B cell (primary cell): ENCODE measurements around the gene ZNF329. TPM values are rescaled to one million over a fixed set of nuclear protein-coding genes. Genes with fewer than 3 reads are reported as not detected.

ENCODE experiments used
- ATAC-seq: fragments of 200-7000 bp; cut with Tn5 transposase; one replicate; pipeline ENCODE4 v1.10.0; 2021; ENCODE audit warnings: low read depth, mild to moderate bottlenecking, moderate number of reproducible peaks, moderate library complexity
- CTCF ChIA-PET: fragments of 350-600 bp; sonication (Branson Sonifier 250); formaldehyde crosslinking; loops from one replicate; lab custom pipeline; 2021; ENCODE audit warnings: antibody characterized with exemption, inconsistent platforms; lab: Charles Lee
- POLR2A ChIA-PET: fragments of 350-600 bp; sonication (Branson Sonifier 250); formaldehyde crosslinking; loops from one replicate; lab custom pipeline; 2021; ENCODE audit warnings: antibody characterized with exemption; lab: Charles Lee
- DNase-seq: peaks from one replicate; pipeline ENCODE4 v3.0.0; 2013
- H2AFZ ChIP-seq: 2 replicates; pipeline ENCODE4 v1.6.1; 2012; ENCODE audit warnings: mild to moderate bottlenecking, low read depth, low read length; ENCODE audit not compliant: insufficient read depth, poor library complexity, severe bottlenecking
- H3K27ac ChIP-seq, 2 donors: 1 replicate in 1 of 2; 2 replicates in 1 of 2; pipeline ENCODE4 v1.5.1; 2012 to 2013; ENCODE audit warnings: low read length in 2 of 2, mild to moderate bottlenecking in 2 of 2, moderate library complexity in 1 of 2
- H3K27me3 ChIP-seq, 4 experiments: fragments of 200-600 bp in 1 of 4; sonication (generic) in 1 of 4; replicated peaks in 1 of 4; 1 replicate in 2 of 4; 2 replicates in 2 of 4; pipeline versions ENCODE4 v1.6.1 to v1.7.0; 2013 to 2016; ENCODE audit warnings: low read length in 3 of 4, mild to moderate bottlenecking in 2 of 4, mixed read lengths in 1 of 4, moderate library complexity in 1 of 4; ENCODE audit not compliant: insufficient read depth in 4 of 4, control insufficient read depth in 3 of 4; ENCODE audit errors: control extremely low read depth in 1 of 4
- H3K36me3 ChIP-seq, 2 experiments: replicated peaks in 1 of 2; 1 replicate in 1 of 2; 2 replicates in 1 of 2; pipeline versions ENCODE4 v1.6.1 to v1.7.1; 2013; ENCODE audit warnings: low read length in 1 of 2; ENCODE audit not compliant: insufficient read depth in 2 of 2, control insufficient read depth in 1 of 2; ENCODE audit errors: control extremely low read depth in 1 of 2, extremely low read depth in 1 of 2
- H3K4me1 ChIP-seq, 2 donors: fragments of 200-600 bp in 1 of 2; sonication (generic) in 1 of 2; 1 replicate in 1 of 2; 2 replicates in 1 of 2; pipeline versions ENCODE4 v1.5.1 to v1.6.1; 2013 to 2017; ENCODE audit warnings: low read length in 2 of 2; ENCODE audit not compliant: control insufficient read depth in 2 of 2, insufficient read depth in 2 of 2
- H3K4me2 ChIP-seq: replicated peaks from 2 replicates; pipeline ENCODE3; 2012; ENCODE audit warnings: mild to moderate bottlenecking, low read depth, low read length; ENCODE audit not compliant: poor library complexity, severe bottlenecking
- H3K4me3 ChIP-seq, 5 experiments: fragments of 200-600 bp in 1 of 5; sonication (generic) in 1 of 5; 1 replicate in 3 of 5; 2 replicates in 2 of 5; pipeline versions ENCODE4 v1.5.1 to v1.7.0; 2011 to 2016; ENCODE audit warnings: low read length in 4 of 5, mild to moderate bottlenecking in 4 of 5, low read depth in 2 of 5, control low read depth in 1 of 5, moderate library complexity in 1 of 5; ENCODE audit not compliant: insufficient read depth in 1 of 5; ENCODE audit errors: control extremely low read depth in 1 of 5, extremely low read depth in 1 of 5
- H3K79me2 ChIP-seq: fragments of 200-600 bp; sonication (generic); one replicate; pipeline ENCODE4 v1.6.0; 2016; ENCODE audit warnings: low read length; ENCODE audit not compliant: control insufficient read depth, insufficient read depth
- H3K9ac ChIP-seq: fragments of 200-600 bp; sonication (generic); 2 replicates; pipeline ENCODE4 v1.6.1; 2017; ENCODE audit warnings: mild to moderate bottlenecking, low read length, moderate library complexity
- H3K9me3 ChIP-seq, 3 donors: one replicate each; pipeline versions ENCODE4 v1.6.1 to v1.7.1; 2013; ENCODE audit warnings: low read length in 2 of 3; ENCODE audit not compliant: control insufficient read depth in 2 of 3, insufficient read depth in 1 of 3; ENCODE audit errors: control extremely low read depth in 1 of 3
- H4K20me1 ChIP-seq: 2 replicates; pipeline ENCODE4 v1.6.0; 2012; ENCODE audit warnings: mild to moderate bottlenecking, low read length; ENCODE audit not compliant: insufficient read depth, control insufficient read depth, poor library complexity, severe bottlenecking
- H3K27ac Mint-ChIP-seq: one replicate; pipeline ENCODE4 v1.8.0; 2021; ENCODE audit warnings: mixed read lengths
- H3K27me3 Mint-ChIP-seq: one replicate; pipeline ENCODE4 v1.8.0; 2021; ENCODE audit warnings: mixed read lengths
- H3K4me1 Mint-ChIP-seq: one replicate; pipeline ENCODE4 v1.8.0; 2021; ENCODE audit warnings: mixed read lengths
- H3K4me3 Mint-ChIP-seq: one replicate; pipeline ENCODE4 v1.8.0; 2021; ENCODE audit warnings: mixed read lengths
- H3K9me3 Mint-ChIP-seq: one replicate; pipeline ENCODE4 v1.8.0; 2022; ENCODE audit warnings: mixed read lengths; ENCODE audit not compliant: insufficient read depth
- EZH2 ChIP-seq: IDR thresholded peaks from 2 replicates; pipeline ENCODE4 v1.6.1; 2012; ENCODE audit warnings: borderline replicate concordance, low read depth, mild to moderate bottlenecking, moderate library complexity, low read length; ENCODE audit not compliant: insufficient read depth, poor library complexity, severe bottlenecking
- WGBS: methylation state at CpG from one replicate; pipeline ENCODE4 v1.1.5; 2013; ENCODE audit warnings: missing lambda C conversion rate; ENCODE audit not compliant: insufficient coverage; 5-methylcytosine and 5-hydroxymethylcytosine counted together
- intact Hi-C: fragments of 100-400 bp; cut with micrococcal nuclease; formaldehyde crosslinking; loops from one replicate; pipeline ENCODE4 v1.10.0; 2022
- polyA plus RNA-seq: library from polyadenylated mRNA; depleted of rRNA; stranded (reverse); fragments of >200 nt; gene quantifications from 2 replicates; pipeline ENCODE4 v1.2.3, GENCODE V29; 2012
- total RNA-seq, 2 donors: library from RNA; stranded (reverse); fragments of 120-200 nt in 1 of 2; gene quantifications; 1 replicate in 1 of 2; 2 replicates in 1 of 2; pipeline versions ENCODE4 v1.2.3 to v1.2.4, GENCODE V29; 2013 to 2022
- TF ChIP-seq, protein P1 (sequence below): fragments of 200-600 bp; IDR thresholded peaks from one replicate; pipeline ENCODE4 v1.8.0; 2022; ENCODE audit warnings: antibody characterized with exemption, mild to moderate bottlenecking

ZNF329 gene
- total and polyA plus RNA-seq, 2 donors (not counting 1 experiment from before 2014, with no cell fraction given): 5.4 to 12.5 TPM

DNA sequence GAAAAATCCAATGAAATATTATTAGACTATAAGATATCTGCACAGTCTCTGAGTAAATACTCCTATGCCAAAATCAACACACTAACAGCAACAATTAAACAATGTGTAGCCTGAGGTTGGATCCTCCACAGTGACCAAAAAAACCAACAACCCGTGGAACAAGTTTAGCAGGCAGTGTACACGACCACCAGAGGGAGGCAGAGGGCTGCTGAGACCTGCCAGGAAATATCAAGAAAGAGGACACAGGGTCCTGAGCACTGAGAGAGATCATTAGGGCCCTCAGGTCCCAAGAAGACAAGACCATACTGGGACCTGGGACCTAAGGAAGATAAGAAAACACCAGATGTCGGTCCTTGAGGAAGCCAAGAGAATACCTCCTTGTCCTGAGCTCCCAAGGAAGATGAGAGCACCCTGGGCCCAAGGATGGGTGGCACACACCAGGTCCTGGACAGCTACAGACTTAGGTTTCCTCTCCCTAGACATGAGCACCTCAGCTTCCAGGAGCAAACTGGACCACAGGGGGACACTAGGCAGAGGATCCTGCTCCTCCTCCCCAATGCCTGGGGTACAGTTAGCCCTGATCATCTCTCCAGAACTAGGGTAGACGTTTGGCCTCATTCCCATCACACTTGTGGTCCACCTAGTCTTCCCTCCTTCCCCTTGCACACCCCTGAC is 31.4 kb upstream of the ZNF329 start:
- peak overlapping the region; percentile 0 to 100 (median 88) for H3K4me3 ChIP-seq

DNA sequence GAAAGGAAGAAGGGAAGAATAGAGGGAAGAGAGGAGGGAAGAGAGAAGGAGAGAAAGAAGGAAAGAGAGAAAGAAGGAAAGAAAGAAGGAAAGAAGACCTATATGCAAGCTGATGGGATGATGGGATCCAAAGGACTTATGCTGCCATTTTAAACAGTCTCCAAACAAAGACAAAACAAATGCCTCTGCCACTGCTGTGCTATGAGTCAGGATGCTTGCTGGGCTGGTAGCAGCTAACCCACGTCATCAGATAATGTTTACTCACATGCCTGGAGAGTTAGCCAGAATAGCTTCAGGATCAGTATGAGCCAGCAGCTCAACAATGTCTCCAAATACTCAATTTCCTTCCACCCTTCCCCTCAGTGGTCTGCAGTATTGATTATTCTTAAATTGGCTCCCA is 20.3 kb upstream of the ZNF329 start:
- no peaks in the 10 kb centered on the region for H4K20me1 ChIP-seq
- no peak overlapping the region for H3K4me2 ChIP-seq
- Mint-ChIP-seq H3K27me3 (peaks cover 5% of the 10 kb centered on the region), H3K27ac (no peak overlapping the region), H3K9me3 (peaks cover 20% of the 10 kb centered on the region), H3K4me3 (no peak overlapping the region), H3K4me1 (no peaks in the 10 kb centered on the region)
- DNase-seq: no peak
- no peak overlapping the region for H3K4me3 ChIP-seq
- POLR2A ChIA-PET: no interaction called here
- H3K9me3 ChIP-seq: peaks cover 8 to 81% (median 52%) of the 10 kb centered on the region in 3 donors
- H3K36me3 ChIP-seq: no peaks in the 10 kb centered on the region
- no peak overlapping the region for H2AFZ ChIP-seq
- H3K4me1 ChIP-seq: no peaks in the 10 kb centered on the region
- peaks cover 0 to 4% (median 0%) of the 10 kb centered on the region in 4 experiments for H3K27me3 ChIP-seq
- no peaks in the 10 kb centered on the region for H3K79me2 ChIP-seq
- CTCF ChIA-PET: interaction anchor here (0.8 kb wide), 1 partner anchor 13 kb away, joined by 4 read pairs; no protein-coding TSS in a partner anchor
- H3K9ac ChIP-seq: no peak overlapping the region
- ATAC-seq: no peak
- no peak for TF ChIP-seq EZH2
- TF ChIP-seq, protein P1, sequence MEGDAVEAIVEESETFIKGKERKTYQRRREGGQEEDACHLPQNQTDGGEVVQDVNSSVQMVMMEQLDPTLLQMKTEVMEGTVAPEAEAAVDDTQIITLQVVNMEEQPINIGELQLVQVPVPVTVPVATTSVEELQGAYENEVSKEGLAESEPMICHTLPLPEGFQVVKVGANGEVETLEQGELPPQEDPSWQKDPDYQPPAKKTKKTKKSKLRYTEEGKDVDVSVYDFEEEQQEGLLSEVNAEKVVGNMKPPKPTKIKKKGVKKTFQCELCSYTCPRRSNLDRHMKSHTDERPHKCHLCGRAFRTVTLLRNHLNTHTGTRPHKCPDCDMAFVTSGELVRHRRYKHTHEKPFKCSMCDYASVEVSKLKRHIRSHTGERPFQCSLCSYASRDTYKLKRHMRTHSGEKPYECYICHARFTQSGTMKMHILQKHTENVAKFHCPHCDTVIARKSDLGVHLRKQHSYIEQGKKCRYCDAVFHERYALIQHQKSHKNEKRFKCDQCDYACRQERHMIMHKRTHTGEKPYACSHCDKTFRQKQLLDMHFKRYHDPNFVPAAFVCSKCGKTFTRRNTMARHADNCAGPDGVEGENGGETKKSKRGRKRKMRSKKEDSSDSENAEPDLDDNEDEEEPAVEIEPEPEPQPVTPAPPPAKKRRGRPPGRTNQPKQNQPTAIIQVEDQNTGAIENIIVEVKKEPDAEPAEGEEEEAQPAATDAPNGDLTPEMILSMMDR: no peak
- intact Hi-C loops: no loop called here
- no peak overlapping the region for H3K27ac ChIP-seq
- 13% methylated on average over 1 of the region's 1 CpG for WGBS

More for the DNA sequence above, 31.4 kb upstream of the ZNF329 start:
- Histone ChIP-seq H3K4me2 (peak overlapping the region; percentile 81), H4K20me1 (no peaks in the 10 kb centered on the region), H3K79me2 (peaks cover 35% of the 10 kb centered on the region), H3K27me3 (no peaks in the 10 kb centered on the region), H3K9me3 (peaks cover 7 to 92% (median 67%) of the 10 kb centered on the region in 3 donors), H2AFZ (peak overlapping the region; percentile 73), H3K4me1 (peaks cover 12 to 20% of the 10 kb centered on the region in 2 donors), H3K9ac (peak overlapping the region; percentile 98), H3K27ac (peak overlapping the region; percentile 99 to 100), H3K36me3 (peaks cover 4 to 20% of the 10 kb centered on the region in 2 experiments)
- DNase-seq: peak; percentile 77
- Mint-ChIP-seq H3K9me3 (peaks cover 15% of the 10 kb centered on the region), H3K27ac (peak overlapping the region; percentile 100), H3K4me3 (peak overlapping the region; percentile 96), H3K27me3 (no peaks in the 10 kb centered on the region), H3K4me1 (peaks cover 26% of the 10 kb centered on the region)
- ATAC-seq: no peak
- TF ChIP-seq, protein P1: peak; percentile 74
- TF ChIP-seq EZH2: no peak
- CTCF ChIA-PET: interaction anchor here (0.7 to 1.1 kb wide), 2 partner anchors 27 to 128 kb away, joined by 3 to 4 read pairs; no protein-coding TSS in a partner anchor
- POLR2A ChIA-PET: no interaction called here
- intact Hi-C loops: loop anchor here (1.0 to 2.0 kb wide), 5 partner anchors 31 to 655 kb away; partner anchors contain the start of genes ZNF329, ZNF446, ZNF497 and ZNF549
- 60% methylated on average over 3 of the region's 4 CpGs for WGBS
